ENCODE data around the gene PAGE1.

DNA sequence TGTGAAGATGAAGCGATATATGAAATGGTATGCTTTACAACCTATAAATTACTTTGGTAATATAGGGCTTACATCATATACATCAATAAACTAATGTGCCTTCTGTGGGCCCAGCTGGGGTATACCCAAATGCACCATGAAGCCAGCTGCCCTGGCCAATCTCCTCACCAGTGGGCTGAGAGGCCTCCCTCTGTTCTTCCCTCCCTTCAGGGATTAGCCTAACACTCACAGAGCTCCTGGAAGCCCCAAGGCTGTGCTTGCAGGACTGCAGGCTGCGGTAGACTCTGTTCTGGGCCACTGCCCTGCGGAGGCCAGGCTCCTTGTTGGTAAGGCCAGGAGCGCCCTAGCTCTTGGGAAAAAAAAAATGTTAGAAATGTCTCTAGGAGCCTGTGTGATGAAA is 33.9 kb downstream of the PAGE1 start:
- TF ChIP-seq ATF6 (CRISPR knock-in tag; IDR thresholded peaks at IDR 0.05) (no peak), CTCF (IDR thresholded peaks at IDR 0.05) (no peak), ELF4 (CRISPR knock-in tag; IDR thresholded peaks at IDR 0.05; ENCODE audit: low read depth) (no peak), NR2C2 (CRISPR knock-in tag; IDR thresholded peaks at IDR 0.05) (no peak), TCF7 (CRISPR knock-in tag; IDR thresholded peaks at IDR 0.05; ENCODE audit: low read depth) (no peak), USF2 (CRISPR knock-in tag; IDR thresholded peaks at IDR 0.05) (no peak)
- TF ChIP-seq, protein P1, sequence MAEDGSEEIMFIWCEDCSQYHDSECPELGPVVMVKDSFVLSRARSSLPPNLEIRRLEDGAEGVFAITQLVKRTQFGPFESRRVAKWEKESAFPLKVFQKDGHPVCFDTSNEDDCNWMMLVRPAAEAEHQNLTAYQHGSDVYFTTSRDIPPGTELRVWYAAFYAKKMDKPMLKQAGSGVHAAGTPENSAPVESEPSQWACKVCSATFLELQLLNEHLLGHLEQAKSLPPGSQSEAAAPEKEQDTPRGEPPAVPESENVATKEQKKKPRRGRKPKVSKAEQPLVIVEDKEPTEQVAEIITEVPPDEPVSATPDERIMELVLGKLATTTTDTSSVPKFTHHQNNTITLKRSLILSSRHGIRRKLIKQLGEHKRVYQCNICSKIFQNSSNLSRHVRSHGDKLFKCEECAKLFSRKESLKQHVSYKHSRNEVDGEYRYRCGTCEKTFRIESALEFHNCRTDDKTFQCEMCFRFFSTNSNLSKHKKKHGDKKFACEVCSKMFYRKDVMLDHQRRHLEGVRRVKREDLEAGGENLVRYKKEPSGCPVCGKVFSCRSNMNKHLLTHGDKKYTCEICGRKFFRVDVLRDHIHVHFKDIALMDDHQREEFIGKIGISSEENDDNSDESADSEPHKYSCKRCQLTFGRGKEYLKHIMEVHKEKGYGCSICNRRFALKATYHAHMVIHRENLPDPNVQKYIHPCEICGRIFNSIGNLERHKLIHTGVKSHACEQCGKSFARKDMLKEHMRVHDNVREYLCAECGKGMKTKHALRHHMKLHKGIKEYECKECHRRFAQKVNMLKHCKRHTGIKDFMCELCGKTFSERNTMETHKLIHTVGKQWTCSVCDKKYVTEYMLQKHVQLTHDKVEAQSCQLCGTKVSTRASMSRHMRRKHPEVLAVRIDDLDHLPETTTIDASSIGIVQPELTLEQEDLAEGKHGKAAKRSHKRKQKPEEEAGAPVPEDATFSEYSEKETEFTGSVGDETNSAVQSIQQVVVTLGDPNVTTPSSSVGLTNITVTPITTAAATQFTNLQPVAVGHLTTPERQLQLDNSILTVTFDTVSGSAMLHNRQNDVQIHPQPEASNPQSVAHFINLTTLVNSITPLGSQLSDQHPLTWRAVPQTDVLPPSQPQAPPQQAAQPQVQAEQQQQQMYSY (CRISPR knock-in tag; IDR thresholded peaks at IDR 0.05), result no peak
